OCI-LY7 (cell line): ENCODE measurements around the gene RBMS2.

Experiments used
- CTCF ChIP-seq: fragments of 200-600 bp; sonication (generic); conservative IDR thresholded peaks from 2 replicates; pipeline ENCODE4 v1.5.1; 2014; ENCODE audit warnings: mild to moderate bottlenecking, antibody characterized with exemption, low read length, moderate library complexity, mixed read lengths
- EZH2phosphoT487 ChIP-seq: fragments of 200-600 bp; sonication (generic); IDR thresholded peaks from 2 replicates; pipeline ENCODE4 v1.6.1; 2018; ENCODE audit warnings: low read depth, borderline replicate concordance, mild to moderate bottlenecking, mixed run types, antibody characterized with exemption, low read length, moderate library complexity, mixed read lengths

- TF ChIP-seq CTCF (no peak), EZH2phosphoT487 (no peak)
Measured at GRCh38 chr12:56474389-56474788, 47.2 kb upstream of the RBMS2 start.
